Subcutaneous abdominal adipose tissue (tissue), 5 donors: Measurements from ENCODE around the gene APOL1.
"Not testable (repeated sequence)": the region's sequence is repeated elsewhere in the genome, so short reads cannot be mapped to it uniquely, and the experiment has no call there.

ENCODE experiments used
- H3K27ac ChIP-seq: one replicate; pipeline ENCODE4 v1.7.0; 2013; ENCODE audit warnings: low read depth, mild to moderate bottlenecking, inconsistent platforms, low read length, moderate library complexity
- H3K27me3 ChIP-seq, 5 donors: one replicate each; pipeline ENCODE4 v1.7.0; 2013; ENCODE audit warnings: low read length in 5 of 5, inconsistent platforms in 1 of 5; ENCODE audit not compliant: control insufficient read depth in 5 of 5, insufficient read depth in 4 of 5
- H3K36me3 ChIP-seq, 5 donors: one replicate each; pipeline ENCODE4 v1.7.0; 2013; ENCODE audit warnings: low read length in 5 of 5; ENCODE audit not compliant: control insufficient read depth in 5 of 5, insufficient read depth in 5 of 5
- H3K4me1 ChIP-seq, 5 donors: one replicate each; pipeline ENCODE4 v1.7.0; 2013; ENCODE audit warnings: low read length in 5 of 5, mild to moderate bottlenecking in 3 of 5, moderate library complexity in 1 of 5; ENCODE audit not compliant: control insufficient read depth in 5 of 5, insufficient read depth in 5 of 5
- H3K4me3 ChIP-seq, 5 donors: one replicate each; pipeline ENCODE4 v1.7.0; 2013; ENCODE audit warnings: low read length in 5 of 5, low read depth in 1 of 5
- H3K9ac ChIP-seq, 5 donors: one replicate each; pipeline ENCODE4 v1.7.0; 2013; ENCODE audit warnings: low read length in 5 of 5, mild to moderate bottlenecking in 4 of 5, moderate library complexity in 3 of 5
- H3K9me3 ChIP-seq, 5 donors: one replicate each; pipeline ENCODE4 v1.7.0; 2013; ENCODE audit warnings: low read length in 5 of 5; ENCODE audit not compliant: control insufficient read depth in 5 of 5
- donor health status: healthy.
- donor health status: healthy.
- donor health status: healthy.
- donor health status: healthy.
- donor health status: healthy.

APOL1 gene

GRCh38 chr22:36239401-36240171 is 13.3 kb upstream of the APOL1 start, which contains the start of gene APOL2:
Gene APOL2, minus strand, starts transcription at chr22:36239527. Its CDS starts 6,365 bp downstream, at chr22:36233162.
- Histone ChIP-seq H3K36me3 (peaks cover 0 to 11% (median 6%) of the 10 kb centered on the region in 5 donors), H3K4me1 (peaks cover 2 to 58% (median 56%) of the 10 kb centered on the region in 5 donors), H3K27ac (peak within 1 kb of the TSS; percentile 93), H3K9ac (peak within 1 kb of the TSS; percentile 70 to 96 (median 88)), H3K4me3 (peak within 1 kb of the TSS; percentile 80 to 96 (median 87)), H3K9me3 (peaks cover 0 to 3% (median 0%) of the 10 kb centered on the region in 5 donors), H3K27me3 (no peaks in the 10 kb centered on the region)

- peaks cover 2 to 29% (median 26%) of the 10 kb centered on the region in 5 donors for H3K4me1 ChIP-seq
- no peaks in the 10 kb centered on the region for H3K36me3 ChIP-seq
- peak overlapping the region; percentile 64 for H3K27ac ChIP-seq
- no peaks in the 10 kb centered on the region for H3K27me3 ChIP-seq
- H3K9me3 ChIP-seq: no peaks in the 10 kb centered on the region
- no peak overlapping the region for H3K9ac ChIP-seq
- no peak overlapping the region for H3K4me3 ChIP-seq
Observed at GRCh38 chr22:36243986-36244385, 8.9 kb upstream of the APOL1 start.

GRCh38 chr22:36244522-36245391 is 8.2 kb upstream of the APOL1 start:
- Histone ChIP-seq H3K27me3 (no peaks in the 10 kb centered on the region), H3K9me3 (peaks cover 0 to 5% (median 0%) of the 10 kb centered on the region in 5 donors), H3K4me3 (no peak overlapping the region), H3K27ac (peak overlapping the region; percentile 64), H3K4me1 (peaks cover 2 to 23% (median 22%) of the 10 kb centered on the region in 5 donors), H3K36me3 (no peaks in the 10 kb centered on the region), H3K9ac (no peak overlapping the region)

GRCh38 chr22:36245805-36246356 is 7.1 kb upstream of the APOL1 start:
- no peaks in the 10 kb centered on the region for H3K36me3 ChIP-seq
- H3K4me1 ChIP-seq: peaks cover 2 to 21% (median 20%) of the 10 kb centered on the region in 5 donors
- H3K27ac ChIP-seq: no peak overlapping the region
- no peak overlapping the region for H3K4me3 ChIP-seq
- no peak overlapping the region for H3K9ac ChIP-seq
- peaks cover 0 to 5% (median 0%) of the 10 kb centered on the region in 5 donors for H3K9me3 ChIP-seq
- H3K27me3 ChIP-seq: no peaks in the 10 kb centered on the region

- no peaks in the 10 kb centered on the region for H3K27me3 ChIP-seq
- H3K9ac ChIP-seq: no peak overlapping the region
- H3K27ac ChIP-seq: no peak overlapping the region
- H3K36me3 ChIP-seq: no peaks in the 10 kb centered on the region
- no peak overlapping the region for H3K4me3 ChIP-seq
- H3K4me1 ChIP-seq: peaks cover 2 to 21% (median 20%) of the 10 kb centered on the region in 5 donors
- H3K9me3 ChIP-seq: peaks cover 0 to 5% (median 0%) of the 10 kb centered on the region in 5 donors
Observed at GRCh38 chr22:36246718-36247117, 6.2 kb upstream of the APOL1 start.

GRCh38 chr22:36247955-36248354 is 5.0 kb upstream of the APOL1 start:
- H3K27ac ChIP-seq: no peak overlapping the region
- H3K9me3 ChIP-seq: peaks cover 0 to 5% (median 0%) of the 10 kb centered on the region in 5 donors
- H3K27me3 ChIP-seq: no peaks in the 10 kb centered on the region
- H3K9ac ChIP-seq: no peak overlapping the region
- H3K36me3 ChIP-seq: no peaks in the 10 kb centered on the region
- H3K4me3 ChIP-seq: no peak overlapping the region
- H3K4me1 ChIP-seq: peaks cover 4 to 27% (median 27%) of the 10 kb centered on the region in 5 donors

- H3K27ac ChIP-seq: no peak overlapping the region
- no peaks in the 10 kb centered on the region for H3K27me3 ChIP-seq
- no peak overlapping the region for H3K9ac ChIP-seq
- peaks cover 5 to 31% (median 30%) of the 10 kb centered on the region in 5 donors for H3K4me1 ChIP-seq
- H3K4me3 ChIP-seq: no peak overlapping the region
- no peaks in the 10 kb centered on the region for H3K36me3 ChIP-seq
- H3K9me3 ChIP-seq: peaks cover 0 to 5% (median 0%) of the 10 kb centered on the region in 5 donors
Observed at GRCh38 chr22:36249160-36249559, 3.8 kb upstream of the APOL1 start.

GRCh38 chr22:36250292-36250960 is 2.5 kb upstream of the APOL1 start:
- peaks cover 7 to 32% (median 30%) of the 10 kb centered on the region in 5 donors for H3K4me1 ChIP-seq
- not testable (repeated sequence) for H3K9me3 ChIP-seq, H3K9ac ChIP-seq, H3K4me3 ChIP-seq, H3K27ac ChIP-seq, H3K27me3 ChIP-seq, H3K36me3 ChIP-seq

- H3K9ac ChIP-seq, H3K36me3 ChIP-seq, H3K27ac ChIP-seq, H3K9me3 ChIP-seq, H3K27me3 ChIP-seq: not testable (repeated sequence)
- peak overlapping the region in 1 of 5 donors; percentile 67 for H3K4me3 ChIP-seq
- peaks cover 7 to 44% (median 39%) of the 10 kb centered on the region in 5 donors for H3K4me1 ChIP-seq
Observed at GRCh38 chr22:36251979-36252608, 839 bp upstream of the APOL1 start.
